GM19099 (cell line): ENCODE data around the gene ENOX1.

Experiments
- POLR2A ChIP-seq: IDR thresholded peaks from 3 replicates; pipeline ENCODE4 v1.6.1; 2011; ENCODE audit warnings: low read depth; ENCODE audit not compliant: insufficient read length; ENCODE audit errors: extremely low read depth

Gene ENOX1

DNA sequence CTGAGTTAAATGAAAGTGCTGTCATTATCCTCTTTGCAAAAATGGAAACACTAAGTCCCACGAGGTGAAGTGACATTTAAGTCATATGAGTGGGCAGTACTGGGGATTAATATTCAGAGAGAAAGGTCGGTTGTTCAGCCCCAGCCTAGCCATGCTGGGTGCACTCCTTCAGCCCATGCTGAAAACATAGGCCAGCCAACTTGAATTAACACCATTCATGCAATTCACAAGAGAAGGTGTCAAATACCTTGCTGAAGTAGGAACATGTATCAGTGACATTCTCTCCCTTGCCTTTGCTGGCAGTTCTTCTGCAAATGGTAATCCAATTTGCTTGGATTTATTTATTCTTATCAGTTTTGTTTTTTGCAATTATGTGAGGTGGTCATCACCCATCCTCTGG is 507.1 kb downstream of the ENOX1 start:
- no peak for TF ChIP-seq POLR2A

- TF ChIP-seq POLR2A = no peak
Observed at GRCh38 chr13:43278127-43278526, 508.6 kb downstream of the ENOX1 start.

GRCh38 chr13:43277142-43277541 is 509.6 kb downstream of the ENOX1 start:
- TF ChIP-seq POLR2A = no peak

DNA sequence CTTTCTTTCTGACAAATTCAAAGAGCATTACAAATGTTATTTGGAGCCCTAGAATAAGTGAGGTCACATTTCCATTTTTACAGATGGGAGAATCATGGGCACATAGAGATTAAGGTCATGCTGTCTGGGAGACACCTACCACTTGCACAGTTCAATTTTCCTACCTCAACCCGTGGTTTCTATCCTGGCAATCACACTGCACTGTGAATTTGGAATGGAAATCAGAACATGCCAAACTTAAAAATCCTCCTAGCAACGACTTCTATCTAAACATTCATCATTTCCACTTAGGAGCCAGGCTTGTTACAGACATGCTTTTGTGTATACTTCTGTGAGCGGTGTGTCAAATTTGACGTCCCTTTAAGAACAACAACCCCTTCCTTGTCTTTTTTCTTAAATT is 511.9 kb downstream of the ENOX1 start:
- no peak for TF ChIP-seq POLR2A

DNA sequence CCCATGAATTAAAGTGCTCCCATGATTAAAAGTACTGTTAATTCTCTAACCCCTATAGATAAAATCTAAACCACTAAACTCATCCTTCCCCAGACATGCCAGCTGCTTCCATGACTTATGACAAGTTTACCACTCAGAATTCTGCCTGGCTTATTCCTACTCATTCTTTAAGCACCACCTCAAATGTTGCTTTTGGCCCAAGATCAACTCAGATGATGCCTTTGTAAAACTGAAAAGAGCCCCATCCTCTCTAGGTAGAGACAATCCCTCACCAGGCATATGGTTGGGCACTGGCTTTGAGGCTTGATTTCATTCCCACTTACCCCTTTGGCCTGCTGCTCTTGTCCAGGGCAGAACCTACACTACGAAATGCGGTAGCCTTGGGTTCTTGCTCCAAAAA is 513.4 kb downstream of the ENOX1 start:
- no peak for TF ChIP-seq POLR2A

- TF ChIP-seq POLR2A = no peak
Observed at GRCh38 chr13:43272851-43273250, 513.9 kb downstream of the ENOX1 start.

DNA sequence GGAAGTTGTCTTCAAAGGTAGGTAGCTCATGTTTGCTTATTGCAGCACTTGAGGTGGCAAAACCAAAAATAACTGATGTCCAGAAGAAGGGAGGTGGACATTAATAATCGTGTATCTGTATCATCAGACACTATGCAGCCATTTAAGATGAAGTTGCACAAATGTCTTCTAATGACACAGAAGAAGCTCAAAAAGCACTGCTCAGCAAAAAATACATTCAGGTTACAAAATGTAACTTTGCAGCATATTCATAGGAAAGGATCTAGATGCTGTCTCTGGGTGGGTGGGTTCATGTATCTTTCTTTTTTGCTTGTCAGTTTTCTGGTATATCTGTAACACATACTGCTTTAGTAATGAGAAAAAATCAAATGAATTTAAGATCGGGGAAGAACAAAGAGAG is 515.6 kb downstream of the ENOX1 start:
- no peak for TF ChIP-seq POLR2A

DNA sequence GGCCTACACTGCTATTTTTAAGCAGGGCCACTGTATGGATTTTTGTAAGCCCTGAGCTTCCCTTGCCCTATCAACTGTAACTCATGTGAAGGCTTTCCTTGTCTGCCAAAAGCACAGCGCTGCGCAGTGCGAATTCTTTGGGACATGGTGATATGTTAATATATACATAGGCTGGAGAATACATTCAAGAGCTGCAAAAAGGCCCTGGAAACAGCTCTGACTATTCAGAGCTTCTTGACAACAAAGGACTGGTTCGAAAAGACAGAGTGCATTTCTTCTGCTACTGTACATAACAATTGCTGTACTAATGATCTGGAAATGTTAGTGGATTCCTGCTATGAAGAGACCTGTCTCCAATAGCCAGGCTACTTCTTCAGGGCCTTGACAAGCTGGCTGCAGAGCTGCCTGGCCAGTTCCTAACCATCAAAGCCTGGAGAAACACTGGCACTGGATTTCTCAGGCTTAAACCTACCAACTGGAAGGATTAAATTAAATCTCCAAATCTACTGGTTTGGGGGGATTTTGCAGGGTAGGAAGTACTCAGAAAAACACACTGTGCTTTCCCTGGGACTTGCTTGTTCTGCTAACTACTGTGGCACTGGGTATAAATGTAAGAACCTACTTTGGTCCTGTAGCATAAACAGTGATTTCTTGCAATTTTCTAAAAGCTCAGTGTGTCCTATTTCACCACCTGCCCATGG is 516.5 kb downstream of the ENOX1 start:
- TF ChIP-seq POLR2A = no peak

DNA sequence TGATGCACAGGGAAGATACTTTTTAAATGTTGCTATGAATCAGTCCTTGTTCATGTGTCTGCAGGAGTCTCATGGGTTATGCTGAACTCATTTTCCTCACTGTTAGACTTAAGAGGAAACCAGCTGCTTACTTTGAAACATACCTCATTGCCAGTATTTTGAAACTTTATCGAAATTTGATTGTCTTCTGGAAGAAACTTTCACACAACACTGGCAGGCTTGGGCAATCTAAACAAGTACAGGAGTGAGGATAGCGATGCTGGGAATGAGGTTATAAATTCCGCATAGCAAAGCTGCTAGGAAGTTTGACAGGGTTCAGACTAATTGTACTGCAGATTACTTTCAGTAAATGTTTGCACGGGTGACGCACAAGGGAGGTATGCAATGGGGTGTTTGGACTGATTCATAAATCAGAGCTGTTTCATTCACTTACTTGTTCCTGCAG is 517.7 kb downstream of the ENOX1 start:
- no peak for TF ChIP-seq POLR2A

GRCh38 chr13:43268632-43269031 is 518.1 kb downstream of the ENOX1 start:
- no peak for TF ChIP-seq POLR2A

DNA sequence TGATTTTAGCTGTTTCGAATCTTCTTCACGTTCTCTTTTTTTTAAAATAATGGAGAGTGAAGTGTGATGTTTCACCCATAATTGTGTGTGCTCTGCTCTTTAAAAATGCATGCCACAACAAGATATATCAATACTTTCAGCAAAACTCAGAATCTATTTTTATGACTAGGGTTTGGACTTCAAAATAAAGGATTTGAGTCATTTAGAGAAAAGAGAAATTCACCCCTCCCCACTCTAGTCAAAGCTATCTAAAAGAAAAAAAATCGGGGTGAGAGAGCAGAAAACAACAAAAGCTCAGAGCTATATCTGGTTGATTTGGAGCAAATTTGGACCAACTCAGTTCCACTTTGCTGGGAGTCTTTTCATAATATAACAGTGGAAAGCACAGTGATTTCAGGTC is 518.9 kb downstream of the ENOX1 start:
- no peak for TF ChIP-seq POLR2A

GRCh38 chr13:43266936-43267615 is 519.7 kb downstream of the ENOX1 start:
- no peak for TF ChIP-seq POLR2A

GRCh38 chr13:43265028-43265427 is 521.7 kb downstream of the ENOX1 start:
- no peak for TF ChIP-seq POLR2A

DNA sequence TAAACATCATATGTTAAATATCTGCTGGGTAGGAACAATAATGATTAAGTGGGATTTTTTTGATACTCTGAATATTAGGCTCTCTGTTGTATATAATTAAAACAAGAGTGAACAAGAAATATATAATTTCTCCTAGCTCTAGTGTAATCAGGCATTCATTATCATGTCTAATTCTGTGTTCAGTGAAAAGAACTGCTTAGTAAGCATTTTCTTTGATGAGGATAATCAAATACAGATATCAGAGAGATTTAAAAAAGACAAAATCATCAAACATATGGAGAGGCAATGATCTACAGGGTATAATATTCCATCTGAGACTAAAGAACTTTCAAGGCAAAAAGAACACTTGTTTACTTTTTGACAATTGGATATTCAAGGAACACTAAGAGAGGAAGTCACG is 522.3 kb downstream of the ENOX1 start:
- no peak for TF ChIP-seq POLR2A

DNA sequence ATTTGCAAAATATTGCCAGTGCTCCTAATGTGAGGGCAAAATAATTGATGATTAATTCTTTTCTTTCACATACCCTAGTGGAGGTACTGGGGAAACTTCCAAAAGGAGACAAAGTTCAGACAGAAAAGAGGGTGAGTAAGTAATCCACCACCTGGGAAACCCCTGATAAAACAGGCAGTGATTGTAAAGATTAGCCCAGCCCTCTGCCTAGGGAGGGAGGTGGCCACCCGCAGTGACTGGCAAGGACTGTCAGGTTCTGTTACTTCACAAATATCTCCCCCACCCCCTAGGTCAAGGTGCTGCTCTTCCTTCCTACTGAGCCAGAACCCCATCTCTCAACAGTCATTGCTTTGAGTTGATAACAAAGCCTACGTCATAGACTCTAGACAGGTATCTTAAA is 523.7 kb downstream of the ENOX1 start:
- TF ChIP-seq POLR2A = no peak

DNA sequence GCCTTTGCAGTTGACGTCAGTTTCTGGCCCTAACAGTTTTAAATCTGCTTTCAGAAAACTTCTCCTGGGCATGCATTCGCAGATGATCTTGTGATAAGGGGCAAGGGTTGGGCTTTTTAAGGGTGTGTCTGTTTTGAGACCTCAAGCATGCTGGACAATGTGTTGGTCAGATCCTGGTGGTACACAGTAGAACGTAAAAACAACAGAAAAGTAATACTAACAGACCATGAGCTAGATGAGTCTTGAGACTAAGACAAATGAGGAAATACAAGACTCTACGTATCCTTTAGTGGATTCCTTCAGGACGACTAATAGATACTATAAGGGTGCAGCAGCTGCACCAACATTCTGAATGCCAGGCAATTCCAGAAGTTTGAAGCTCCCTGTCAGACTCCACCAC is 525.8 kb downstream of the ENOX1 start:
- no peak for TF ChIP-seq POLR2A

DNA sequence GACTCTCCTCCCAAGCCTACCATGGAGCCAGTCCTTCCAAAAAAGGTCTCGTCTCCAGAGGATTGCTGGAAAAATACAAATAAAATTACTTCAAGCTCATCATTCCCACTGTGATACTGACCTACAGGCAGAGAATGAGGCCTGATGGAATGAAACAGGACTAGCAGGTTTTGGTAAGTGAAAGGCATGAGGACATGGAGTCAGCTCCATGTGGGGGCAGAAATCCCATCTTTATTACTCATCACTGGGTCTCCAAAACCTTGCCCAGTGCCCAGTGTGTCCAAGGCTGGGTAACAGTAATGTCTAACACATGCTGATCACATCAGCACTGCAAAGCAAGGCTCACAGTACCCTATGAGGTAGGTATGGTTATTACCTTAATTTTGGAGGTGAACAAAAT is 528.0 kb downstream of the ENOX1 start:
- TF ChIP-seq POLR2A = no peak

DNA sequence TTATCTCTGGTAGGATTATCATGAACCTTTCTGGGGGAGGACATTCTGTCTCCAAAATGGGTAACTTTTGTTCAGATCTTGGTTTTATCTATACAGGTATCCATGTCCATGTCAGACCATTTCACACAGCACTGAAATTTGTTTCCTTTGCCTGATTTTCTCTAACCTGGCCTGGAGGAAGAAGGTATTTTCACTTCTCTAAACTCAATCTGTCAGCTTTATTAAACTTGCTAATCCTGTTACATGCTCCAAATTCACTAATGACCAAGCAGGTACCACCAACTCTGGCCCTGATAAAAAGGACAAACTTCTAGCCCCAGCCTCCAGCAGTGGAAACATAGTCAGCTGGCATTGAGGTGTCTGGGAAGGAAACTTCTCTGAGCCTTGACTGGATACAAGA is 529.0 kb downstream of the ENOX1 start:
- no peak for TF ChIP-seq POLR2A

GRCh38 chr13:43251961-43252360 is 534.8 kb downstream of the ENOX1 start:
- TF ChIP-seq POLR2A = no peak
